ENCODE measurements around the gene GLT8D1. TPM values are rescaled to one million over a fixed set of nuclear protein-coding genes. Genes with fewer than 3 reads are reported as not detected.

The GLT8D1 gene
- total and polyA plus RNA-seq, 9 of the 15 experiments (the other 6 are each of a cell fraction or from before 2014, with no cell fraction given), result 14.1 to 65.9 (median 33.7) TPM

DNA sequence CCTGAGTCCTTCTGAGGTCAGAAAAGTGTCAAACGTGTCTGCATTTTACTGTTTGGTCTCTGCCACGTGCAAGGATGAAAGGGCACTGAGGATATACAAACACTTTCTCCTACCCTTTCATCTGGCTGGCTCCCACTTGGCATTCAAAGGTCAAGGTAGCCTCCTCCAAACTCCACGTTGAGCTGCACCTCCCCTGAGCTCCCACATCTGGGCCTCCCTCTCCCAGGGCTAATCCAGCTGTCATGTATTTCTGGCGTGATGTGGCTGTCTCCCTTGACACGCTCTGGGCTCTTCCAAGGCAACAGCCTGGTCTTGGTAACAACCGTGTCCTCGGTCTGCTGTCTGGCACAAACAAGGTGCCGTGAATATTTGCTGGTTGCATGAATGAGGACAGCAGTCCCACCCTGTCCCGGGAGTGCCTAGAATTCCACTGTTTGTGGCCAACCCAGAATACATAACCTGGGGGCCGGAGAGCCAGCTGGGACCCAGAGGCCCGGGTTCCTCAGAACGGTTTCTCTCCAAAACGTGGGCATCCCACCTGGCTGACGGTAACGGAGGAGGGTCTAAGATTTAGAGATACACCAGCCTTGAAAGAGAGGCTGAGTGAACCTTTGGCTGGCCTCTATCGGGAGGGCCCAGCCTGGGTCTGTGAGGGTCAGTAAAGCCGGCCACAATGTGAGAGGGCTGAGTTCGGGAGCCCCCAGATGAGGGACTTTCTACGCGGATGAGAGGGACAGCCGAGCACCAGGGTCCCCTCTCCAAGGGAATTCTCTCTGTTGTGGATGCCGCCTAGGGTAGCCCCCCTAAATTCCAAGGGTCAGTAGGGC lies 767 bp downstream of the GLT8D1 start (continued):
- TF ChIP-seq BMI1 (IDR thresholded peaks at IDR 0.05; ENCODE audit: low read length), result no peak
- TF ChIP-seq, protein P1, sequence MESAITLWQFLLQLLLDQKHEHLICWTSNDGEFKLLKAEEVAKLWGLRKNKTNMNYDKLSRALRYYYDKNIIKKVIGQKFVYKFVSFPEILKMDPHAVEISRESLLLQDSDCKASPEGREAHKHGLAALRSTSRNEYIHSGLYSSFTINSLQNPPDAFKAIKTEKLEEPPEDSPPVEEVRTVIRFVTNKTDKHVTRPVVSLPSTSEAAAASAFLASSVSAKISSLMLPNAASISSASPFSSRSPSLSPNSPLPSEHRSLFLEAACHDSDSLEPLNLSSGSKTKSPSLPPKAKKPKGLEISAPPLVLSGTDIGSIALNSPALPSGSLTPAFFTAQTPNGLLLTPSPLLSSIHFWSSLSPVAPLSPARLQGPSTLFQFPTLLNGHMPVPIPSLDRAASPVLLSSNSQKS (CRISPR knock-in tag; IDR thresholded peaks at IDR 0.05), result no peak

DNA sequence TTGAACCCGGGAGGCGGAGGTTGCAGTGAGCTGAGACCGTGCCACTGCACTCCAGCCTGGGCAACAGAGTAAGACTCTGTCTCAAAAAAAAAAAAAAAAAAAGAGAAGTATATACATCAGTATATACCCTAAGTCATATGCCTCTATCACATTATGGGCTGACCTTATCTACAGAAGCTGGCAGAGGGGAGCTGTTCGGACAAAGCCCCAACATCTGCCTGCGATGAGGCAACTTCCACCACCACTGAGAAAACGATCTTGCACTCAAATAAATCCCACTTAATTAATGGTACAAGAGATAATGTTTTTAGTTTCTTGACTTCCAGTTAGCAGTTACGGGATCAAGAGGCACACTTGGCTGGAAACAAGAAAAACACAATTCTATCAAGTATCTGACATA lies 2.2 kb downstream of the GLT8D1 start:
- intact Hi-C loops (cut with micrococcal nuclease), result no loop called here
- Histone ChIP-seq H3K4me2 (ENCODE audit: insufficient read depth, low read length) (peak overlapping the region; percentile 37; the same call in 1 of the 2 replicates), H3K9ac (ENCODE audit: insufficient read depth in 1 of 2, low read depth in 2 of 2, low read length in 2 of 2) (no peak overlapping the region), H3K4me1 (replicated peaks in 1 of 2; ENCODE audit: control insufficient read depth in 2 of 2, insufficient read depth in 2 of 2, low read length in 2 of 2) (peaks cover 7 to 10% of the 10 kb centered on the region in 2 experiments; a peak in 3 of 5 replicates), H3K9me1 (ENCODE audit: control insufficient read depth, insufficient read depth, low read length) (no peaks in the 10 kb centered on the region), H3K27ac (ENCODE audit: extremely low read depth, low read depth, low read length) (no peak overlapping the region), H2AFZ (ENCODE audit: low read depth, low read length) (no peak overlapping the region; the same call in 1 of the 2 replicates), H3K36me3 (ENCODE audit: control insufficient read depth, insufficient read depth, low read length) (peaks cover 20% of the 10 kb centered on the region), H3K4me3 (no peak overlapping the region), H3K27me3 (ENCODE audit: control insufficient read depth in 2 of 2, insufficient read depth in 2 of 2, low read length in 2 of 2) (no peaks in the 10 kb centered on the region), H4K20me1 (replicated peaks; ENCODE audit: control insufficient read depth, insufficient read depth, low read length) (no peaks in the 10 kb centered on the region), H3K9me3 (replicated peaks; ENCODE audit: control insufficient read depth, insufficient read depth, low read depth, low read length) (no peaks in the 10 kb centered on the region), H3K79me2 (ENCODE audit: control insufficient read depth, insufficient read depth, low read length) (peaks cover 49% of the 10 kb centered on the region)
- TF ChIP-seq TAF7 (tag; IDR thresholded peaks at IDR 0.05) (no peak), DIDO1 (tag; IDR thresholded peaks at IDR 0.05; ENCODE audit: low read depth) (no peak), SMARCA5 (IDR thresholded peaks at IDR 0.05) (no peak), ZNF507 (tag; conservative IDR thresholded peaks at IDR 0.05) (no peak), RBFOX2 (IDR thresholded peaks at IDR 0.05; ENCODE audit: low read depth, low read length) (no peak), ERF (CRISPR knock-in tag; IDR thresholded peaks at IDR 0.05) (no peak), FOXP1 (CRISPR knock-in tag; IDR thresholded peaks at IDR 0.05) (no peak), POLR2H (tag; IDR thresholded peaks at IDR 0.05; ENCODE audit: low read depth) (no peak), CBX5 (IDR thresholded peaks at IDR 0.05; ENCODE audit: borderline replicate concordance, low read depth) (no peak), ASH1L (IDR thresholded peaks at IDR 0.05; ENCODE audit: borderline replicate concordance, low read depth, partially characterized antibody) (no peak), HSF4 (CRISPR knock-in tag; IDR thresholded peaks at IDR 0.05; ENCODE audit: borderline replicate concordance) (no peak), ZNF778 (CRISPR knock-in tag; IDR thresholded peaks at IDR 0.05) (no peak), EWSR1 (IDR thresholded peaks at IDR 0.05; ENCODE audit: borderline replicate concordance, low read depth, partially characterized antibody) (no peak)
- TF ChIP-seq, protein P2, sequence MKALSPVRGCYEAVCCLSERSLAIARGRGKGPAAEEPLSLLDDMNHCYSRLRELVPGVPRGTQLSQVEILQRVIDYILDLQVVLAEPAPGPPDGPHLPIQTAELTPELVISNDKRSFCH (CRISPR knock-in tag; IDR thresholded peaks at IDR 0.05), result no peak
- TF ChIP-seq, protein P2 (tag; IDR thresholded peaks at IDR 0.05), result no peak
- TF ChIP-seq, protein P3, sequence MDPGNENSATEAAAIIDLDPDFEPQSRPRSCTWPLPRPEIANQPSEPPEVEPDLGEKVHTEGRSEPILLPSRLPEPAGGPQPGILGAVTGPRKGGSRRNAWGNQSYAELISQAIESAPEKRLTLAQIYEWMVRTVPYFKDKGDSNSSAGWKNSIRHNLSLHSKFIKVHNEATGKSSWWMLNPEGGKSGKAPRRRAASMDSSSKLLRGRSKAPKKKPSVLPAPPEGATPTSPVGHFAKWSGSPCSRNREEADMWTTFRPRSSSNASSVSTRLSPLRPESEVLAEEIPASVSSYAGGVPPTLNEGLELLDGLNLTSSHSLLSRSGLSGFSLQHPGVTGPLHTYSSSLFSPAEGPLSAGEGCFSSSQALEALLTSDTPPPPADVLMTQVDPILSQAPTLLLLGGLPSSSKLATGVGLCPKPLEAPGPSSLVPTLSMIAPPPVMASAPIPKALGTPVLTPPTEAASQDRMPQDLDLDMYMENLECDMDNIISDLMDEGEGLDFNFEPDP (CRISPR knock-in tag; IDR thresholded peaks at IDR 0.05), result no peak
- no peak for FAIRE-seq
- no peak for DNase-seq (ENCODE audit: extremely low read depth in 1 of 4, low spot score in 3 of 4)
- CTCF ChIA-PET (ENCODE audit: low intra/inter-chr PET ratio), result no interaction called here
- no peak for ATAC-seq
- 78% methylated on average over 5 of the region's 7 CpGs for WGBS (ENCODE audit: insufficient coverage, low coverage, missing lambda C conversion rate)
- in situ Hi-C loops (cut with MboI), result no loop called here
- POLR2A ChIA-PET, result interaction anchor here (0.6 kb wide), 1 partner anchor 14 kb away, joined by 5 read pairs; no protein-coding TSS in a partner anchor
- no TSS peak for BruUV-seq (replicated peaks)
